B cell (primary cell): ENCODE results near the gene DPCD. TPM values are rescaled to one million over a fixed set of nuclear protein-coding genes. Genes with fewer than 3 reads are reported as not detected.

Source experiments
- ATAC-seq: fragments of 200-7000 bp; cut with Tn5 transposase; one replicate; pipeline ENCODE4 v1.10.0; 2021; ENCODE audit warnings: low read depth, mild to moderate bottlenecking, moderate number of reproducible peaks, moderate library complexity
- CTCF ChIA-PET: fragments of 350-600 bp; sonication (Branson Sonifier 250); formaldehyde crosslinking; loops from one replicate; lab custom pipeline; 2021; ENCODE audit warnings: antibody characterized with exemption, inconsistent platforms; lab: Charles Lee
- POLR2A ChIA-PET: fragments of 350-600 bp; sonication (Branson Sonifier 250); formaldehyde crosslinking; loops from one replicate; lab custom pipeline; 2021; ENCODE audit warnings: antibody characterized with exemption; lab: Charles Lee
- DNase-seq: peaks from one replicate; pipeline ENCODE4 v3.0.0; 2013
- H2AFZ ChIP-seq: 2 replicates; pipeline ENCODE4 v1.6.1; 2012; ENCODE audit warnings: mild to moderate bottlenecking, low read depth, low read length; ENCODE audit not compliant: insufficient read depth, poor library complexity, severe bottlenecking
- H3K27ac ChIP-seq, 2 donors: 1 replicate in 1 of 2; 2 replicates in 1 of 2; pipeline ENCODE4 v1.5.1; 2012 to 2013; ENCODE audit warnings: low read length in 2 of 2, mild to moderate bottlenecking in 2 of 2, moderate library complexity in 1 of 2
- H3K27me3 ChIP-seq, 4 experiments: fragments of 200-600 bp in 1 of 4; sonication (generic) in 1 of 4; replicated peaks in 1 of 4; 1 replicate in 2 of 4; 2 replicates in 2 of 4; pipeline versions ENCODE4 v1.6.1 to v1.7.0; 2013 to 2016; ENCODE audit warnings: low read length in 3 of 4, mild to moderate bottlenecking in 2 of 4, mixed read lengths in 1 of 4, moderate library complexity in 1 of 4; ENCODE audit not compliant: insufficient read depth in 4 of 4, control insufficient read depth in 3 of 4; ENCODE audit errors: control extremely low read depth in 1 of 4
- H3K36me3 ChIP-seq, 2 experiments: replicated peaks in 1 of 2; 1 replicate in 1 of 2; 2 replicates in 1 of 2; pipeline versions ENCODE4 v1.6.1 to v1.7.1; 2013; ENCODE audit warnings: low read length in 1 of 2; ENCODE audit not compliant: insufficient read depth in 2 of 2, control insufficient read depth in 1 of 2; ENCODE audit errors: control extremely low read depth in 1 of 2, extremely low read depth in 1 of 2
- H3K4me1 ChIP-seq, 2 donors: fragments of 200-600 bp in 1 of 2; sonication (generic) in 1 of 2; 1 replicate in 1 of 2; 2 replicates in 1 of 2; pipeline versions ENCODE4 v1.5.1 to v1.6.1; 2013 to 2017; ENCODE audit warnings: low read length in 2 of 2; ENCODE audit not compliant: control insufficient read depth in 2 of 2, insufficient read depth in 2 of 2
- H3K4me2 ChIP-seq: replicated peaks from 2 replicates; pipeline ENCODE3; 2012; ENCODE audit warnings: mild to moderate bottlenecking, low read depth, low read length; ENCODE audit not compliant: poor library complexity, severe bottlenecking
- H3K4me3 ChIP-seq, 5 experiments: fragments of 200-600 bp in 1 of 5; sonication (generic) in 1 of 5; 1 replicate in 3 of 5; 2 replicates in 2 of 5; pipeline versions ENCODE4 v1.5.1 to v1.7.0; 2011 to 2016; ENCODE audit warnings: low read length in 4 of 5, mild to moderate bottlenecking in 4 of 5, low read depth in 2 of 5, control low read depth in 1 of 5, moderate library complexity in 1 of 5; ENCODE audit not compliant: insufficient read depth in 1 of 5; ENCODE audit errors: control extremely low read depth in 1 of 5, extremely low read depth in 1 of 5
- H3K79me2 ChIP-seq: fragments of 200-600 bp; sonication (generic); one replicate; pipeline ENCODE4 v1.6.0; 2016; ENCODE audit warnings: low read length; ENCODE audit not compliant: control insufficient read depth, insufficient read depth
- H3K9ac ChIP-seq: fragments of 200-600 bp; sonication (generic); 2 replicates; pipeline ENCODE4 v1.6.1; 2017; ENCODE audit warnings: mild to moderate bottlenecking, low read length, moderate library complexity
- H3K9me3 ChIP-seq, 3 donors: one replicate each; pipeline versions ENCODE4 v1.6.1 to v1.7.1; 2013; ENCODE audit warnings: low read length in 2 of 3; ENCODE audit not compliant: control insufficient read depth in 2 of 3, insufficient read depth in 1 of 3; ENCODE audit errors: control extremely low read depth in 1 of 3
- H4K20me1 ChIP-seq: 2 replicates; pipeline ENCODE4 v1.6.0; 2012; ENCODE audit warnings: mild to moderate bottlenecking, low read length; ENCODE audit not compliant: insufficient read depth, control insufficient read depth, poor library complexity, severe bottlenecking
- H3K27ac Mint-ChIP-seq: one replicate; pipeline ENCODE4 v1.8.0; 2021; ENCODE audit warnings: mixed read lengths
- H3K27me3 Mint-ChIP-seq: one replicate; pipeline ENCODE4 v1.8.0; 2021; ENCODE audit warnings: mixed read lengths
- H3K4me1 Mint-ChIP-seq: one replicate; pipeline ENCODE4 v1.8.0; 2021; ENCODE audit warnings: mixed read lengths
- H3K4me3 Mint-ChIP-seq: one replicate; pipeline ENCODE4 v1.8.0; 2021; ENCODE audit warnings: mixed read lengths
- H3K9me3 Mint-ChIP-seq: one replicate; pipeline ENCODE4 v1.8.0; 2022; ENCODE audit warnings: mixed read lengths; ENCODE audit not compliant: insufficient read depth
- EZH2 ChIP-seq: IDR thresholded peaks from 2 replicates; pipeline ENCODE4 v1.6.1; 2012; ENCODE audit warnings: borderline replicate concordance, low read depth, mild to moderate bottlenecking, moderate library complexity, low read length; ENCODE audit not compliant: insufficient read depth, poor library complexity, severe bottlenecking
- WGBS: methylation state at CpG from one replicate; pipeline ENCODE4 v1.1.5; 2013; ENCODE audit warnings: missing lambda C conversion rate; ENCODE audit not compliant: insufficient coverage; 5-methylcytosine and 5-hydroxymethylcytosine counted together
- intact Hi-C: fragments of 100-400 bp; cut with micrococcal nuclease; formaldehyde crosslinking; loops from one replicate; pipeline ENCODE4 v1.10.0; 2022
- polyA minus RNA-seq: library from RNA; depleted of rRNA, polyadenylated mRNA; stranded (reverse); fragments of >200 nt; gene quantifications from 2 replicates; pipeline ENCODE4 v1.2.3, GENCODE V29; 2012
- polyA plus RNA-seq: library from polyadenylated mRNA; depleted of rRNA; stranded (reverse); fragments of >200 nt; gene quantifications from 2 replicates; pipeline ENCODE4 v1.2.3, GENCODE V29; 2012
- total RNA-seq, 2 donors: library from RNA; stranded (reverse); fragments of 120-200 nt in 1 of 2; gene quantifications; 1 replicate in 1 of 2; 2 replicates in 1 of 2; pipeline versions ENCODE4 v1.2.3 to v1.2.4, GENCODE V29; 2013 to 2022
- TF ChIP-seq, protein P1 (sequence below): fragments of 200-600 bp; IDR thresholded peaks from one replicate; pipeline ENCODE4 v1.8.0; 2022; ENCODE audit warnings: antibody characterized with exemption, mild to moderate bottlenecking

Gene DPCD
- 1.6 and 2.2 TPM in 2 replicates for total RNA-seq
- total RNA-seq (2013): 1.8 TPM
- 0.88 and 2.4 TPM in 2 replicates for polyA plus RNA-seq
- 1.0 TPM in 1 of 2 replicates, not detected in the other for polyA minus RNA-seq

DNA sequence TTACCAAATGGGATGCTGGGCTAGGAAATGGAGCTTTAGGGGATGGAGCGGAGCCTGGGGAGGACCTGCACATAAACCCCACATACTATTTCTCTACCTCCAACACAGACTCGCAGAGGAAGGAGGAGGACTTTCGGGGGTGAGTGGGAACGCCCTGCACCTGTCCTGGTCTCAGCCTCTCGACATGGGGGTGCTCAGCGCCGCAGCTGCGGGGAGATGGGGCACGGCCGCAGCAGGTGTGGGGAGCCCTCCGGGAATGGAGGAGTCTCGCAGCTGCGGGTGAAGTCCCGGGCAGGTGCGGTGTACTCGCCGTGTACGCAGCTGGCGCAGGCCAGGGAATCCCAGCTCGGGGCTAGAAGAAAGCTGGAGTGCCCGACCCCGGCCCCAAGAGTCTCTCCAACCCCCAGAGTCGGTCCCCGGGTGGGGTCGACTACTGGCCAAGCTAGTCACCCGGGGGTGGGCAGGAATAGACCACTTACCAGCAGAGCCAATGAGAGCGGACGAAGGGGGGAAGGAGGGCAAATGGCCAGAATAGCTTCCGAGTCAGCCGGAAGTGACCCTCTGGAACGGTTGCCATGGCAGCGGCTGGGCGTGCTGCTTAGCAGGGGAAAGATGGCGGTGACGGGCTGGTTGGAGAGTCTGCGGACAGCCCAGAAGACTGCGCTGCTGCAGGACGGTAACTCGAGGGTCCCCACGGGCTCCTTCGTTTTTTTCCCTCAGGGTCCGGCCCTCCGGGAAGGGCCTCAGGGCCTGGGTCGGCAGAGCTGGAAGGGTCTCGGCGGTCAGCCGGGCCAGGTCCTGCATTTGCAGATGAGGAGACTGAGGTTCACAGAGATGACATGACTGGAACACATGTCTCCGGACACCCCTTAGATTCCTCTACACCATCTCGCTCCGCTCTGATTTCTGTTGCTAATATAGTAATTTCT lies at the start of gene DPCD, which contains the start of gene POLL:
Gene DPCD (plus strand): TSS at position 597 of the 929 bp plus-strand sequence. CDS start 16 bp downstream, at position 613.
Gene POLL (minus strand): TSS at position 533 of the 929 bp plus-strand sequence. CDS start 897 bp downstream, outside the sequence.
- intact Hi-C loops: loop anchor here (1.0 to 5.0 kb wide), 4 partner anchors 18 to 235 kb away; partner anchors contain the start of gene NPM3
- peak within 1 kb of the TSS; percentile 57 to 95 (median 91) for H3K4me3 ChIP-seq
- CTCF ChIA-PET: interaction anchor here (0.6 to 1.5 kb wide), 4 partner anchors 16 to 578 kb away, joined by 4 to 7 read pairs (median 6); no protein-coding TSS in a partner anchor

More for the DNA sequence above, at the start of gene DPCD, which contains the start of gene POLL:
- Histone ChIP-seq H3K9me3 (no peaks in the 10 kb centered on the region), H3K9ac (peak within 1 kb of the TSS; percentile 92), H2AFZ (peak within 1 kb of the TSS; percentile 98), H3K79me2 (peaks cover 17% of the 10 kb centered on the region), H3K27me3 (no peaks in the 10 kb centered on the region), H3K4me1 (peaks cover 15 to 19% of the 10 kb centered on the region in 2 donors), H3K4me2 (peak within 1 kb of the TSS; percentile 83), H4K20me1 (no peaks in the 10 kb centered on the region), H3K27ac (peak within 1 kb of the TSS; percentile 70 to 86), H3K36me3 (peaks cover 2 to 8% of the 10 kb centered on the region in 2 experiments)
- peaks cover 21% of the 10 kb centered on the region for H3K4me1 Mint-ChIP-seq
- peak within 1 kb of the TSS; percentile 96 for H3K4me3 Mint-ChIP-seq
- WGBS: under 1% methylated on average over 40 of the region's 50 CpGs
- peak within 1 kb of the TSS; percentile 85 for H3K27ac Mint-ChIP-seq
- TF ChIP-seq EZH2: no peak
- TF ChIP-seq, protein P1, sequence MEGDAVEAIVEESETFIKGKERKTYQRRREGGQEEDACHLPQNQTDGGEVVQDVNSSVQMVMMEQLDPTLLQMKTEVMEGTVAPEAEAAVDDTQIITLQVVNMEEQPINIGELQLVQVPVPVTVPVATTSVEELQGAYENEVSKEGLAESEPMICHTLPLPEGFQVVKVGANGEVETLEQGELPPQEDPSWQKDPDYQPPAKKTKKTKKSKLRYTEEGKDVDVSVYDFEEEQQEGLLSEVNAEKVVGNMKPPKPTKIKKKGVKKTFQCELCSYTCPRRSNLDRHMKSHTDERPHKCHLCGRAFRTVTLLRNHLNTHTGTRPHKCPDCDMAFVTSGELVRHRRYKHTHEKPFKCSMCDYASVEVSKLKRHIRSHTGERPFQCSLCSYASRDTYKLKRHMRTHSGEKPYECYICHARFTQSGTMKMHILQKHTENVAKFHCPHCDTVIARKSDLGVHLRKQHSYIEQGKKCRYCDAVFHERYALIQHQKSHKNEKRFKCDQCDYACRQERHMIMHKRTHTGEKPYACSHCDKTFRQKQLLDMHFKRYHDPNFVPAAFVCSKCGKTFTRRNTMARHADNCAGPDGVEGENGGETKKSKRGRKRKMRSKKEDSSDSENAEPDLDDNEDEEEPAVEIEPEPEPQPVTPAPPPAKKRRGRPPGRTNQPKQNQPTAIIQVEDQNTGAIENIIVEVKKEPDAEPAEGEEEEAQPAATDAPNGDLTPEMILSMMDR: no peak
- ATAC-seq (peak; percentile 96), DNase-seq (peak; percentile 92)
- H3K9me3 Mint-ChIP-seq: no peaks in the 10 kb centered on the region
- POLR2A ChIA-PET: interaction anchor here (0.7 to 1.1 kb wide), 3 partner anchors 18 to 1053 kb away, joined by 3 read pairs; partner anchors contain the start of gene HIF1AN
- no peaks in the 10 kb centered on the region for H3K27me3 Mint-ChIP-seq
